Ascending aorta (tissue), 2 donors: ENCODE measurements around the gene FREY1. TPM values are rescaled to one million over a fixed set of nuclear protein-coding genes. Genes with fewer than 3 reads are reported as not detected.

Experiments used
- DNase-seq, 2 donors: peaks; one replicate each; pipeline ENCODE4 v3.0.0-alpha.2; 2019; ENCODE audit warnings: low spot score in 2 of 2
- H3K27ac ChIP-seq, 2 donors: fragments of 200-600 bp; sonication (generic); one replicate each; pipeline ENCODE4 v1.5.1; 2016 to 2017; ENCODE audit warnings: mild to moderate bottlenecking in 1 of 2
- H3K27me3 ChIP-seq: fragments of 200-600 bp; sonication (generic); one replicate; pipeline ENCODE4 v1.5.1; 2017
- H3K36me3 ChIP-seq, 2 donors: fragments of 200-600 bp; sonication (generic); one replicate each; pipeline ENCODE4 v1.5.1; 2016
- H3K4me1 ChIP-seq, 2 donors: fragments of 200-600 bp; sonication (generic); one replicate each; pipeline ENCODE4 v1.5.1; 2016 to 2017; ENCODE audit warnings: mild to moderate bottlenecking in 1 of 2
- H3K4me3 ChIP-seq, 2 donors: fragments of 200-600 bp; sonication (generic); one replicate each; pipeline ENCODE4 v1.5.1; 2016 to 2017; ENCODE audit warnings: mild to moderate bottlenecking in 1 of 2
- H3K9me3 ChIP-seq, 2 donors: fragments of 200-600 bp; sonication (generic); one replicate each; pipeline ENCODE4 v1.5.1; 2016
- CTCF ChIP-seq, 3 experiments: fragments of 200-600 bp in 2 of 3; fragments of 450-650 bp in 1 of 3; sonication (generic) in 2 of 3; IDR thresholded peaks; one replicate each; pipeline ENCODE4 v1.5.1; 2016 to 2019; ENCODE audit warnings: antibody characterized with exemption in 3 of 3, mild to moderate bottlenecking in 1 of 3, moderate library complexity in 1 of 3
- intact Hi-C: fragments of 100-400 bp; cut with DNase I; formaldehyde crosslinking; loops from one replicate; pipeline ENCODE4 v1.15.1; 2023
- total RNA-seq: library from RNA; depleted of rRNA; stranded (reverse); fragments of >200 nt; gene quantifications from one replicate; pipeline ENCODE4 v1.1.0, GENCODE V29; 2016

FREY1 gene
- total RNA-seq, 1 donor from 2014 or later: not detected

DNA sequence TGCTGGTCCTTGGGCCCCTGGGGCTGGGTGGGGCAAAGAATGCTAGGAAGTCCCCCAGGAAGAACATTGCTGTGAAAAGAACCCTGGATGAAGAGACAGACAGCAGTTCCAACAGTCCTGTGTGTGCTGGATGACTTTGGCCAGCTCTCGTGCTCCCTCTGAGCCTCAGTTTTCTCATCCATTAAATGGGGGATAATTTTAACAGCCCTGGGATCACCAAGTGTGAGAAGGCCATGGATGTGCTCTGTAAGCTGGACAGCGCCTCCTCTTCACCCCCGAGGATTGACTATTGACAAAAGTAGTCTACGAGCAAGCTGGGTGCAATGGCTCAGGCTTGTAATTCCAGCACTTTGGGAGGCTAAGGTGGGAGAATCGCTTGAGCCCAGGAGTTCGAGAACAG, 17.9 kb upstream of the FREY1 start:
- intact Hi-C loops: no loop called here
- no peak for TF ChIP-seq CTCF (IDR thresholded peaks at IDR 0.05)
- Histone ChIP-seq H3K4me3 (no peak overlapping the region), H3K4me1 (peaks cover 11 to 12% of the 10 kb centered on the region in 2 donors), H3K36me3 (no peaks in the 10 kb centered on the region), H3K27ac (no peak overlapping the region), H3K27me3 (peaks cover 17% of the 10 kb centered on the region), H3K9me3 (no peaks in the 10 kb centered on the region)
- no peak for DNase-seq

DNA sequence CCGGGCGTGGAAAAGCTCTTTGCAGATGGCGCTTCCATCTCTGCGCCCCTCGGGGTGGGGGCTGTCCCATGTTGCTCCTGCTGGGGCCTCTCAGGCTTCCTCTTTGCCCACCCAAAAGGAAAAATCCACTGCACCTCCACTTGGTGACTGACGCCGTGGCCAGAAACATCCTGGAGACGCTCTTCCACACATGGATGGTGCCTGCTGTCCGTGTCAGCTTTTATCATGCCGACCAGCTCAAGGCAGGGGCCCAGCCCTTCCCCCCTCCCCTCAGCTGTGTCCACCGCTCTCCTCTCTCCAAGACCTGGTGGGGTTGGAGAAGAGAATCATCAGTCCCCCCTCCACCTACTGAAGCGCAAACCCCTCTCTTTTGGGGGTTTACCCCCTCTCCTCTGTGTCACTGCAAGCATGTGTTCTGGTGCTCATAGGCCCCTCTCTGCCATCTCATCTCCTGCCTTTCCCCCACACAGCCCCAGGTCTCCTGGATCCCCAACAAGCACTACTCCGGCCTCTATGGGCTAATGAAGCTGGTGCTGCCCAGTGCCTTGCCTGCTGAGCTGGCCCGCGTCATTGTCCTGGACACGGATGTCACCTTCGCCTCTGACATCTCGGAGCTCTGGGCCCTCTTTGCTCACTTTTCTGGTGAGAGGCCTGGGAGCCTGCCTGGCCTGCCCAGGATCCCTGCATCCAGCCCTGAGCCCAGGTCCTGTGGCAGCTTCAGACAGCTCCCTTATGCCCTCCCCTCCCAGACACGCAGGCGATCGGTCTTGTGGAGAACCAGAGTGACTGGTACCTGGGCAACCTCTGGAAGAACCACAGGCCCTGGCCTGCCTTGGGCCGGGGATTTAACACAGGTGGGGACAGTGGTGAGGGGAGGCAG, 17.2 kb upstream of the FREY1 start:
- Histone ChIP-seq H3K9me3 (no peaks in the 10 kb centered on the region), H3K36me3 (no peaks in the 10 kb centered on the region), H3K27ac (no peak overlapping the region), H3K4me3 (no peak overlapping the region), H3K4me1 (peaks cover 11 to 12% of the 10 kb centered on the region in 2 donors), H3K27me3 (peaks cover 17% of the 10 kb centered on the region)
- intact Hi-C loops: no loop called here
- no peak for TF ChIP-seq CTCF (IDR thresholded peaks at IDR 0.05)
- peak in 1 of 2 donors; percentile 58 for DNase-seq

DNA sequence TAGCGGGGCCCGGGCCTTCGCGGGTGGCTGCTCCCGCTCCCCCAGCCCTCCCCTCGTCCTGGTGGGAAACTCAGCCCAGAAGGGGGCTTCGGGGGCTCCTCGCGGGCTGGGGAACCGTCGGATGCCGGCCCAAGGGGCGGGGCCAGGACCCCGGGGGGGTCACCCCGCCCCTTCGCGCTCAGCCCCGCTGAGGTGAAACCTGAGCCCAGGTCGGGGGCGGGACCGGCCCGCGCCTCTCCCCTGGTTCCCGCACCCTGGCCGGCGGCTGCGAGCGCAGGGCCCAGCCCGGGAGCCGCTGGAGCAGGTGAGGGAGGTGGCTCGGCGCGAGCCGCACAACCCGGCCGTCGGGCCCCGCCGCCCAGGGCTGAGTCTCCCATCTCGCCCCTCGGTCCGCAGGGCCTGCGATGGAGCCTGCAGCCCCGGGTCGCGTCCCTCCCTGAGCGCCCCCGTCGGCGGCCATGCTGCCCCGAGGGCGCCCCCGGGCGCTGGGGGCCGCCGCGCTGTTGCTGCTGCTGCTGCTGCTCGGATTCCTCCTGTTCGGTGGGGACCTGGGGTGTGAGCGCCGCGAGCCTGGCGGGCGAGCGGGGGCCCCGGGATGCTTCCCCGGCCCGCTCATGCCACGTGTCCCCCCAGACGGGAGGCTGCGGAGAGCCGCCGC, 15.5 kb upstream of the FREY1 start, which contains the start of gene LARGE2:
LARGE2 (plus strand) TSS at position 232 of the 658 bp plus-strand sequence; CDS start at position 459, 227 bp downstream.
- peaks cover 17% of the 10 kb centered on the region for H3K27me3 ChIP-seq
- no peak within 1 kb of the TSS for H3K27ac ChIP-seq

GRCh38 chr11:45921561-45922424, 14.7 kb upstream of the FREY1 start:
- H3K27me3 ChIP-seq: peaks cover 17% of the 10 kb centered on the region
- DNase-seq: no peak
- no peak for TF ChIP-seq CTCF (IDR thresholded peaks at IDR 0.05)
- peak overlapping the region; percentile 52 to 57 for H3K4me3 ChIP-seq
- H3K9me3 ChIP-seq: no peaks in the 10 kb centered on the region
- no peak overlapping the region for H3K27ac ChIP-seq
- H3K4me1 ChIP-seq: peaks cover 11 to 13% of the 10 kb centered on the region in 2 donors
- H3K36me3 ChIP-seq: no peaks in the 10 kb centered on the region
- intact Hi-C loops: no loop called here

More for the DNA sequence above, 15.5 kb upstream of the FREY1 start, which contains the start of gene LARGE2:
- Histone ChIP-seq H3K4me3 (peak within 1 kb of the TSS; percentile 52 to 57), H3K4me1 (peaks cover 11 to 12% of the 10 kb centered on the region in 2 donors), H3K36me3 (no peaks in the 10 kb centered on the region), H3K9me3 (no peaks in the 10 kb centered on the region)
- no peak for TF ChIP-seq CTCF (IDR thresholded peaks at IDR 0.05)
- intact Hi-C loops: no loop called here
- no peak for DNase-seq
